HL-60/S4 (cell line): Measurements from ENCODE around the gene ZNF747.

Source experiments
- in situ Hi-C: fragments of 300-500 bp; cut with MboI; formaldehyde crosslinking; loops from 2 replicates; pipeline ENCODE4 v1.14.3; 2022; ENCODE audit warnings: low sequenced_read_pairs

Gene ZNF747

GRCh38 chr16:30535106-30535776 is 583 bp upstream of the ZNF747 start:
- in situ Hi-C loops = no loop called here

GRCh38 chr16:30533748-30534367 is 800 bp downstream of the ZNF747 start:
- in situ Hi-C loops = no loop called here

GRCh38 chr16:30533146-30533522 is 1.5 kb downstream of the ZNF747 start:
- in situ Hi-C loops = no loop called here

- in situ Hi-C loops = no loop called here
Measured at GRCh38 chr16:30532285-30533145, 2.1 kb downstream of the ZNF747 start.

- in situ Hi-C loops = no loop called here
Measured at GRCh38 chr16:30530163-30531037, 4.3 kb downstream of the ZNF747 start.

GRCh38 chr16:30528799-30529457 is 5.7 kb downstream of the ZNF747 start:
- in situ Hi-C loops = no loop called here

- in situ Hi-C loops = no loop called here
Measured at GRCh38 chr16:30527635-30528178, 7.0 kb downstream of the ZNF747 start.

GRCh38 chr16:30526823-30527634 is 7.6 kb downstream of the ZNF747 start:
- in situ Hi-C loops = no loop called here

GRCh38 chr16:30526137-30526822 is 8.4 kb downstream of the ZNF747 start, which contains the start of gene ZNF768:
Gene ZNF768 (minus strand): TSS chr16:30526566. CDS start chr16:30526413, 153 bp downstream.
- in situ Hi-C loops = no loop called here

- in situ Hi-C loops = no loop called here
Measured at GRCh38 chr16:30525844-30526136, 8.9 kb downstream of the ZNF747 start.

GRCh38 chr16:30524575-30525568 is 9.8 kb downstream of the ZNF747 start:
- in situ Hi-C loops = loop anchor here (5.0 kb wide), 1 partner anchor 38 kb away; no protein-coding TSS in a partner anchor

GRCh38 chr16:30523768-30524574 is 10.7 kb downstream of the ZNF747 start:
- in situ Hi-C loops = loop anchor here (5.0 kb wide), 1 partner anchor 37 kb away; no protein-coding TSS in a partner anchor

- in situ Hi-C loops = loop anchor here (5.0 kb wide), 1 partner anchor 36 kb away; no protein-coding TSS in a partner anchor
Measured at GRCh38 chr16:30522702-30523463, 11.8 kb downstream of the ZNF747 start.

GRCh38 chr16:30521873-30522641 is 12.6 kb downstream of the ZNF747 start:
- in situ Hi-C loops = loop anchor here (5.0 kb wide), 1 partner anchor 35 kb away; no protein-coding TSS in a partner anchor

GRCh38 chr16:30521476-30521872 is 13.2 kb downstream of the ZNF747 start:
- in situ Hi-C loops = loop anchor here (5.0 kb wide), 1 partner anchor 34 kb away; no protein-coding TSS in a partner anchor
